Heart right ventricle (tissue), 16 donors: ENCODE measurements around the gene ADCY2. TPM values are rescaled to one million over a fixed set of nuclear protein-coding genes. Genes with fewer than 3 reads are reported as not detected.

Experiments
- ATAC-seq, 8 donors: fragments of 200-7000 bp; cut with Tn5 transposase; one replicate each; pipeline ENCODE4 v1.9.1; 2020; ENCODE audit warnings: mild to moderate bottlenecking in 8 of 8, moderate library complexity in 8 of 8, moderate number of reproducible peaks in 1 of 8
- DNase-seq, 2 donors: peaks; one replicate each; pipeline ENCODE4 v3.0.0-alpha.2; 2020
- H3K27ac ChIP-seq, 10 donors: fragments of 200-600 bp; sonication (generic) in 2 of 10; one replicate each; pipeline versions ENCODE4 v1.5.0 to v1.8.0; 2020 to 2022; ENCODE audit warnings: mild to moderate bottlenecking in 3 of 10
- H3K27me3 ChIP-seq, 7 donors: fragments of 200-600 bp; one replicate each; pipeline ENCODE4 v1.8.0; 2021 to 2022; ENCODE audit warnings: mild to moderate bottlenecking in 2 of 7
- H3K36me3 ChIP-seq, 9 donors: fragments of 200-600 bp; sonication (generic) in 1 of 9; one replicate each; pipeline versions ENCODE4 v1.5.0 to v1.8.0; 2020 to 2022; ENCODE audit warnings: mild to moderate bottlenecking in 2 of 9
- H3K4me1 ChIP-seq, 9 donors: fragments of 200-600 bp; sonication (generic) in 1 of 9; one replicate each; pipeline versions ENCODE4 v1.5.0 to v1.8.0; 2020 to 2022; ENCODE audit warnings: mild to moderate bottlenecking in 4 of 9
- H3K4me3 ChIP-seq, 10 donors: fragments of 200-600 bp; sonication (generic) in 2 of 10; one replicate each; pipeline versions ENCODE4 v1.5.0 to v1.8.0; 2020 to 2022; ENCODE audit warnings: mild to moderate bottlenecking in 7 of 10, moderate library complexity in 2 of 10
- H3K9me3 ChIP-seq, 11 donors: fragments of 200-600 bp in 10 of 11; sonication (generic) in 2 of 11; one replicate each; pipeline versions ENCODE4 v1.5.0 to v1.8.0; 2013 to 2022; ENCODE audit warnings: mild to moderate bottlenecking in 2 of 11, control low read depth in 1 of 11, moderate library complexity in 1 of 11
- WGBS, 2 donors: extraction: QIAGEN DNeasy Blood & Tissue Kit; methylation state at CpG; one replicate each; pipeline ENCODE4 v1.1.7; 2013; ENCODE audit warnings: inconsistent platforms in 1 of 2; 5-methylcytosine and 5-hydroxymethylcytosine counted together
- intact Hi-C, 10 donors: fragments of 100-400 bp; cut with DNase I; formaldehyde crosslinking; loops; one replicate each; pipeline versions ENCODE4 v1.11.1 to v1.14.2; 2022
- polyA plus RNA-seq, 2 donors: library from polyadenylated mRNA; stranded (reverse); fragments of 200-250 nt; gene quantifications; one replicate each; pipeline ENCODE4 v1.2.3, GENCODE V29; 2013
- total RNA-seq, 10 donors: library from RNA; stranded (reverse); fragmentation: NEBNext Ultra II Directional in 3 of 10; extraction: Animal tissue kit (Norgen Biotek cat#: 25700) in 3 of 10; gene quantifications; one replicate each; pipeline versions ENCODE4 v1.2.1 to v1.2.4, GENCODE V29; 2021 to 2023
- TF ChIP-seq, protein P1 (sequence below), 9 donors: fragments of 200-600 bp; sonication (generic) in 2 of 9; IDR thresholded peaks; one replicate each; pipeline versions ENCODE4 v1.5.0 to v1.8.0; 2021 to 2022; ENCODE audit warnings: antibody characterized with exemption in 9 of 9, mild to moderate bottlenecking in 5 of 9, moderate library complexity in 1 of 9
- donor health status: Arrhythmogenic right ventricular cardiomyopathy.
- donor health status: ischemic (EF 13 %, LVEDD 7.1; RV severe dilation, severe dysfunction).
- donor health status: healthy with polysubstance abuse.
- donor health status: DM: no; HTN: yes; CAD: no.
- donor health status: DM: no; HTN: no; CAD: no.
- donor health status: ischemic (EF 25% LVEDD 6.9; RV normal size, moderate dysfunction).
- donor health status: ischemic (EF 25% LVEDD 5.7; RV mildly dilated, moderate dysfunction).
- donor health status: healthy.
- donor health status: DM: yes; HTN: yes; CAD: no.
- donor health status: Ischemic cardiomyopathy.
- donor health status: ischemic (EF 35%, LVEDD 5.7; RV mildly dilated, moderate dysfunction).
- donor health status: nonischemic (EF 11% LVEDD 7.7; RV severe dilation, severe dysfunction).
- donor health status: DM: yes; HTN: yes; CAD: no.
- donor health status: PGD.
- donor health status: ischemic (EF 29% LVEDD 5.4; RV normal size, mild dysfunction).
- donor health status: nonischemic (EF 23%, LVEDD 6.1; RV moderate dilation, normal function).

Gene ADCY2
- total and polyA plus RNA-seq, 12 donors, result 0.04 to 0.90 (median 0.17) TPM

DNA sequence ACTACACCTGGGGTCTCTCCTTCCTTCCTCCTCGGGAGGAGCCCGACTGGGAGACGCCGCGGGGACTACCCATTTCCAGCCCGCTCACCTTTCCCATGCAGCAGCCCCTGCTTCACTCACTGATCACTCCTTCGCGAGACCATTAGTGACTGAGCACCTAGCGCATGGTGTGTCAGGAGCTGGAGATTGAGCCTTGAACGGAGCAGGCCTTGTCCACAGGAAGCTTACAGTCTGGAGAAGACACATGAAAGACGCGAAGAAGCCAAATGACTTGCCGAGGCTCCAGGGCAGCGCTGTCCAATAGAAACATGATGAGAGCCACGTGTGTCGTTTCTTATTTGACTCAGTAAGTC lies 455.3 kb downstream of the ADCY2 start:
- DNase-seq (no peak), ATAC-seq (peak in 1 of 8 donors; percentile 21)
- Histone ChIP-seq H3K27ac (no peak overlapping the region), H3K36me3 (no peaks in the 10 kb centered on the region), H3K27me3 (peaks cover 18 to 53% (median 39%) of the 10 kb centered on the region in 7 donors), H3K4me1 (peaks cover 7 to 27% (median 11%) of the 10 kb centered on the region in 9 donors), H3K9me3 (no peaks in the 10 kb centered on the region), H3K4me3 (peak overlapping the region in 9 of 10 donors; percentile 38 to 63 (median 54))
- TF ChIP-seq, protein P1, sequence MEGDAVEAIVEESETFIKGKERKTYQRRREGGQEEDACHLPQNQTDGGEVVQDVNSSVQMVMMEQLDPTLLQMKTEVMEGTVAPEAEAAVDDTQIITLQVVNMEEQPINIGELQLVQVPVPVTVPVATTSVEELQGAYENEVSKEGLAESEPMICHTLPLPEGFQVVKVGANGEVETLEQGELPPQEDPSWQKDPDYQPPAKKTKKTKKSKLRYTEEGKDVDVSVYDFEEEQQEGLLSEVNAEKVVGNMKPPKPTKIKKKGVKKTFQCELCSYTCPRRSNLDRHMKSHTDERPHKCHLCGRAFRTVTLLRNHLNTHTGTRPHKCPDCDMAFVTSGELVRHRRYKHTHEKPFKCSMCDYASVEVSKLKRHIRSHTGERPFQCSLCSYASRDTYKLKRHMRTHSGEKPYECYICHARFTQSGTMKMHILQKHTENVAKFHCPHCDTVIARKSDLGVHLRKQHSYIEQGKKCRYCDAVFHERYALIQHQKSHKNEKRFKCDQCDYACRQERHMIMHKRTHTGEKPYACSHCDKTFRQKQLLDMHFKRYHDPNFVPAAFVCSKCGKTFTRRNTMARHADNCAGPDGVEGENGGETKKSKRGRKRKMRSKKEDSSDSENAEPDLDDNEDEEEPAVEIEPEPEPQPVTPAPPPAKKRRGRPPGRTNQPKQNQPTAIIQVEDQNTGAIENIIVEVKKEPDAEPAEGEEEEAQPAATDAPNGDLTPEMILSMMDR (IDR thresholded peaks at IDR 0.05), result peak in 2 of 9 donors; percentile 1 to 2
- 58 to 59% methylated on average over 16 of the region's 16 CpGs for WGBS, 2 donors
- intact Hi-C loops, result no loop called here

DNA sequence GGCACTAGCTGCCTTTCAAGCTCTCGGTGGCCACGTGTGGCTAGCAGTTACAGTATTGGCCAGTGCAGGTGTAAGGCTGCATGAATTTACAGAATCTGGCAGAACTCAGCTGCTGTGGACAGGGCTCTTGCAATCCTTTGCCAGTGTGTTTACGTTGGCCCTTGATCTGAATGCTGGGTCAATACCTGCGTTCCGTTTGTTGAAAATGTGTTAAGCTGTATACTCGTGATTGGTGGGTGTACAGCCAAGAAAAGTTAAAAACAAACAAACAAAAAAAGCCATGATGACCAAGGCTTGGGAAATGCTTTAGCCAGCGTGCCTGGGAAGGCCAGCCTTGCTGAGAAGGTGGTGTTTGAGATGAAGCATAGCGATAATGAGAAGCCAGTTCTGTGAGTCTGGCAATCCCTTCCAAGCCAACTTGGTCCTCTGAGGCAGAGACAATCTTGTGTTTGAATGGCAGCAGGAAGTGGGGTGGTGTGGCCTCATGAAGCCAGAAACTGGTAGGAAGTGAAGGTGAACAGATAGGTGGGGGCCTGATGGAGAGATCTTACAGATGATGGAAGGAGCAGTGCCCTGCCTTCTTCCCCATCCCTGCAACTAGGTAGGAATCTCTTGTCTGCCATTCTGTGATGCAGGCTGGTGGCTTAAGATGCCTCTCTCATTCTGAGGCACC lies 455.8 kb downstream of the ADCY2 start:
- WGBS, 2 donors, result 82 to 83% methylated on average over 8 of the region's 8 CpGs
- Histone ChIP-seq H3K4me3 (no peak overlapping the region), H3K9me3 (no peaks in the 10 kb centered on the region), H3K4me1 (peaks cover 7 to 27% (median 11%) of the 10 kb centered on the region in 9 donors), H3K27ac (no peak overlapping the region), H3K27me3 (peaks cover 18 to 52% (median 33%) of the 10 kb centered on the region in 7 donors), H3K36me3 (no peaks in the 10 kb centered on the region)
- intact Hi-C loops, result no loop called here
- ATAC-seq, result no peak
- no peak for DNase-seq
- TF ChIP-seq, protein P1 (IDR thresholded peaks at IDR 0.05), result no peak

DNA sequence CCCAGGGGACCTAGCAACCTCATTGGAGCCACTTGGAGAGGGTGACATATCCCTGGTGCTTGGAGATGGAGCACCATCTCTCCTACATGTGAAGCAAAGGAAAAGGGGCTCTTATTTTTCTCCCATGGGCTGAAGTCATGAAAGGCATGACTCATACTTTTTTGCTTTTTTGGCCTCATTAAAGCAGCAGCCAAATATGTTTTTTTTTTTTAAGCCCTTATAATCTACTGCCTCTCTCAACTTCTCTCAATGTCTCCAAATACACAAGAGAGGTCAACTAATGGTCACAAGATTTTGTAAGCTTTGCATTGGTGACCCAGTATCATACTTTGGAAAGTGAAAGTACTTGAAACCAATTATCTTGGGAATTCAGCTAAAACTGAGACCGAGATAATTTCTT lies 456.6 kb downstream of the ADCY2 start:
- Histone ChIP-seq H3K4me1 (peaks cover 7 to 27% (median 11%) of the 10 kb centered on the region in 9 donors), H3K27me3 (peaks cover 18 to 44% (median 26%) of the 10 kb centered on the region in 7 donors), H3K9me3 (no peaks in the 10 kb centered on the region), H3K36me3 (peaks cover 0 to 3% (median 0%) of the 10 kb centered on the region in 9 donors), H3K27ac (no peak overlapping the region), H3K4me3 (no peak overlapping the region)
- WGBS, 2 donors, result 49 to 62% methylated on average over 1 of the region's 1 CpG
- TF ChIP-seq, protein P1 (IDR thresholded peaks at IDR 0.05), result no peak
- peak in 4 of 8 donors; percentile 17 to 36 (median 30) for ATAC-seq
- no peak for DNase-seq
- intact Hi-C loops, result no loop called here

DNA sequence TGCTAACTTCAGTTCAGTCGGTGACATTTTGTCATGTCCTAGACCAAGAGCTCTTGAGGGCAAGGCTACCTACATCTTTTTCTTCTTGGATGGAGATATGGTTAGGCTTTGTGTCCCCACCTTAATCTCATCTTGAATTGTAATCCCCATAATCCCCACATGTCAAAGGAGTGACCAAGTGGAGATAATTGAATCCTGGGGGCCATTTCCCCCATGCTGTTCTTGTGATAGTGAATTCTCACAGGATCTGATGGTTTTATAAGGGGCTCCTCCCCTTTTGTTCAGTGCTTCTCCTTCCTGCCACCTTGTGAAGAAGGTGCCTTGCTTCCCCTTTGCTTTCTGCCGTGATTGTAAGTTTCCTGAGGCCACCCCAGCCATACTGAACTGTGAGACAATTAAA lies 457.1 kb downstream of the ADCY2 start:
- H3K36me3 ChIP-seq, result peaks cover 0 to 8% (median 0%) of the 10 kb centered on the region in 9 donors
- intact Hi-C loops, result no loop called here
- H3K27ac ChIP-seq, result no peak overlapping the region
- DNase-seq, result no peak
- TF ChIP-seq, protein P1 (IDR thresholded peaks at IDR 0.05), result no peak
- peaks cover 7 to 27% (median 11%) of the 10 kb centered on the region in 9 donors for H3K4me1 ChIP-seq
- H3K9me3 ChIP-seq, result no peaks in the 10 kb centered on the region
- no peak overlapping the region for H3K4me3 ChIP-seq
- ATAC-seq, result no peak
- WGBS, 2 donors, result 63 to 85% methylated on average over 2 of the region's 2 CpGs
- peaks cover 18 to 39% (median 23%) of the 10 kb centered on the region in 7 donors for H3K27me3 ChIP-seq
